Ectodermal cell (in vitro differentiated cells): ENCODE data around the gene NLE1.

ENCODE experiments used
- H3K27ac ChIP-seq: 2 replicates; pipeline ENCODE4 v1.7.0; 2013; ENCODE audit warnings: mild to moderate bottlenecking, low read depth, low read length; ENCODE audit not compliant: insufficient read depth, poor library complexity, severe bottlenecking
- H3K27me3 ChIP-seq: 2 replicates; pipeline ENCODE4 v1.7.0; 2013; ENCODE audit warnings: mild to moderate bottlenecking, low read length; ENCODE audit not compliant: insufficient read depth, control insufficient read depth, poor library complexity, severe bottlenecking
- H3K36me3 ChIP-seq: one replicate; pipeline ENCODE4 v1.7.0; 2013; ENCODE audit warnings: low read length; ENCODE audit not compliant: control insufficient read depth, insufficient read depth
- H3K4me1 ChIP-seq: one replicate; pipeline ENCODE4 v1.7.0; 2013; ENCODE audit warnings: low read length; ENCODE audit not compliant: control insufficient read depth, insufficient read depth
- H3K4me3 ChIP-seq: 2 replicates; pipeline ENCODE4 v1.7.0; 2013; ENCODE audit warnings: low read depth, low read length, control low read depth; ENCODE audit not compliant: insufficient read depth
- H3K9me3 ChIP-seq: 2 replicates; pipeline ENCODE4 v1.7.0; 2013; ENCODE audit warnings: mild to moderate bottlenecking, low read length, moderate library complexity; ENCODE audit not compliant: control insufficient read depth
- WGBS, 2 experiments: methylation state at CpG; one replicate each; pipeline ENCODE4 v1.1.7; 2013; ENCODE audit warnings: missing lambda C conversion rate in 2 of 2; 5-methylcytosine and 5-hydroxymethylcytosine counted together

Gene NLE1

DNA sequence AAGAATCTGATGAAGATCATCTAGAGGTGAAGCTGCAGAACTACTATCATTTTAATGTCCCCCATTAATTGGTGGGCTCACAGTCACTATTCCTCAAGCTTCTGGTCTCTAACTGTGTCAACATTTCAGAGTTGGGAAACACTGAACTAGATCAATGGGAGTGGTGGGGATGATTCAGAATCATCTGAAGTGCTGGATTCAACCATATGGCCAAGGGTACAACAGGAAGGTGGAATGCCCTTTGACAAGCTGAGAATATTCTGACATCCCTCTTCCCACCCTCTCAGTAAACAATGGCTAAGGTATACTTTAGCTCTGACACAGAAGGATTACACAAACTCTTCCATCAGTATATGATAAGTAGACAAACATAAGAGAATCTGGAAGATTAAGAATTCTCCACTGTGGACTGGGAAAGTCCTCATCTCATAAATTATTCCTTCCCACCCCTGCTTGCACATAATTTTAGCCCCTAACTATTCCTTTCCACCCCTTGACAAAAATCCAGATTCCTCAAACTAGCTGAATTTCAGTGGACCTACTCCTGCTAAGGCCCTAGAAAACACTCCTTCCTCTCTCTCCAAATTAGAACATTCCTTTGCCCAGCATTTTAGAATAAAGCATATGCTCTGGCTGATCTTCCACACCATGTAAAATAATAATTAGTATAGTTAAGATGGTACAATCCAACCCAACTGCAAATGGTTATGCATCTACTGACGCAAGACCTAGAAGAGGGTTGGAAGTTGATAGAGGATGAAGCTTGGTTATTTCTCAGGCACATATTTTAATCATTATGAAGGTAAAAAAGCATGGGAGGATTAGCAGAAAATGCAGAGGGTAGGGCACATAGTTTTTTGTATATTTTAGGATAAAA lies 62.3 kb downstream of the NLE1 start:
- 100% methylated on average over 1 of the region's 1 CpG for WGBS, 2 experiments

More for the DNA sequence above, 62.3 kb downstream of the NLE1 start:
- Histone ChIP-seq H3K4me1 (no peaks in the 10 kb centered on the region), H3K4me3 (no peak overlapping the region), H3K9me3 (no peaks in the 10 kb centered on the region), H3K36me3 (no peaks in the 10 kb centered on the region), H3K27me3 (no peaks in the 10 kb centered on the region), H3K27ac (no peak overlapping the region)
